Neural cell (in vitro differentiated cells): Measurements from ENCODE around the gene PRPSAP1. TPM values are rescaled to one million over a fixed set of nuclear protein-coding genes. Genes with fewer than 3 reads are reported as not detected.
A peak's percentile ranks its signal among the peaks of the same experiment; 100 is the strongest.

Source experiments
- H2AFZ ChIP-seq: fragments of 200-600, 300-800 bp; sonication (generic), shearing (Covaris generic); 2 replicates; pipeline ENCODE4 v1.6.0; 2014; ENCODE audit warnings: low read depth, mild to moderate bottlenecking, antibody characterized with exemption, low read length, moderate library complexity
- H3F3A ChIP-seq: fragments of 200-600 bp; shearing (Covaris generic); 2 replicates; pipeline ENCODE4 v1.6.1; 2016; ENCODE audit warnings: mild to moderate bottlenecking, moderate library complexity, mixed read lengths, antibody characterized with exemption, low read length; ENCODE audit not compliant: insufficient read depth, poor library complexity, severe bottlenecking
- H3K27ac ChIP-seq: fragments of 200-600, 300-800 bp; sonication (generic), shearing (Covaris generic); 2 replicates; pipeline ENCODE4 v1.5.1; 2014; ENCODE audit warnings: mild to moderate bottlenecking, low read length, moderate library complexity
- H3K27me3 ChIP-seq: fragments of 300-800, 200-600 bp; sonication (generic), shearing (Covaris generic); 2 replicates; pipeline ENCODE4 v1.6.0; 2014; ENCODE audit warnings: mild to moderate bottlenecking, low read depth, low read length, moderate library complexity; ENCODE audit not compliant: insufficient read depth
- H3K36me3 ChIP-seq: fragments of 300-800, 200-600 bp; sonication (generic), shearing (Covaris generic); 2 replicates; pipeline ENCODE4 v1.5.1; 2014; ENCODE audit warnings: mild to moderate bottlenecking, antibody characterized with exemption, low read length, moderate library complexity; ENCODE audit not compliant: insufficient read depth
- H3K4me2 ChIP-seq: fragments of 300-800, 200-600 bp; sonication (generic), shearing (Covaris generic); 2 replicates; pipeline ENCODE4 v1.6.0; 2014; ENCODE audit warnings: mild to moderate bottlenecking, low read length
- H3K4me3 ChIP-seq: fragments of 300-800, 200-600 bp; sonication (generic), shearing (Covaris generic); 2 replicates; pipeline ENCODE4 v1.5.1; 2014; ENCODE audit warnings: mild to moderate bottlenecking, low read length, moderate library complexity
- H3K79me2 ChIP-seq: fragments of 200-600 bp; shearing (Covaris generic); replicated peaks from 2 replicates; pipeline ENCODE4 v1.6.0; 2014; ENCODE audit warnings: mild to moderate bottlenecking, low read length, moderate library complexity; ENCODE audit not compliant: insufficient read depth
- H3K9ac ChIP-seq: fragments of 300-800, 200-600 bp; sonication (generic), shearing (Covaris generic); 2 replicates; pipeline ENCODE4 v1.6.1; 2016; ENCODE audit warnings: mild to moderate bottlenecking, low read length, mixed read lengths
- H3K9me2 ChIP-seq: fragments of 200-600 bp; shearing (Covaris generic); 2 replicates; pipeline ENCODE4 v1.6.1; 2016; ENCODE audit warnings: mild to moderate bottlenecking, low read length, mixed read lengths; ENCODE audit not compliant: insufficient read depth
- H3K9me3 ChIP-seq: fragments of 200-600, 300-800 bp; sonication (generic), shearing (Covaris generic); 2 replicates; pipeline ENCODE4 v1.6.1; 2016; ENCODE audit warnings: mild to moderate bottlenecking, mixed run types, low read length, moderate library complexity, mixed read lengths
- H4K20me1 ChIP-seq: fragments of 200-600 bp; shearing (Covaris generic); 2 replicates; pipeline ENCODE4 v1.6.1; 2016; ENCODE audit warnings: mild to moderate bottlenecking, mixed run types; ENCODE audit not compliant: insufficient read depth
- CTCF ChIP-seq: fragments of 450-650 bp; IDR thresholded peaks from 2 replicates; pipeline ENCODE4 v1.5.1; 2014; ENCODE audit warnings: antibody characterized with exemption, mild to moderate bottlenecking, moderate library complexity; ENCODE audit not compliant: poor library complexity, severe bottlenecking
- EP300 ChIP-seq: fragments of 450-650 bp; conservative IDR thresholded peaks from 2 replicates; pipeline ENCODE4 v1.6.1; 2014; ENCODE audit warnings: antibody characterized with exemption, mild to moderate bottlenecking, moderate library complexity; ENCODE audit not compliant: poor library complexity, severe bottlenecking
- EZH2 ChIP-seq: fragments of 200-600, 300-800 bp; shearing (Covaris generic), sonication (generic); IDR thresholded peaks from 2 replicates; pipeline ENCODE4 v1.6.1; 2014; ENCODE audit warnings: antibody characterized with exemption, low read length, borderline replicate concordance, mild to moderate bottlenecking; ENCODE audit not compliant: insufficient read depth, poor library complexity, severe bottlenecking
- MXI1 ChIP-seq: fragments of 450-650 bp; conservative IDR thresholded peaks from 2 replicates; pipeline ENCODE4 v1.6.1; 2014; ENCODE audit warnings: antibody characterized with exemption, mild to moderate bottlenecking; ENCODE audit not compliant: poor library complexity, severe bottlenecking
- RAD21 ChIP-seq: fragments of 450-650 bp; conservative IDR thresholded peaks from 2 replicates; pipeline ENCODE4 v1.6.1; 2014; ENCODE audit warnings: antibody characterized with exemption, mild to moderate bottlenecking, moderate library complexity
- REST ChIP-seq: IDR thresholded peaks from 2 replicates; pipeline ENCODE4 v1.6.1; 2012; ENCODE audit warnings: borderline replicate concordance
- SMC3 ChIP-seq: fragments of 450-650 bp; conservative IDR thresholded peaks from 2 replicates; pipeline ENCODE4 v1.6.1; 2014; ENCODE audit warnings: antibody characterized with exemption, mild to moderate bottlenecking, moderate library complexity; ENCODE audit not compliant: poor library complexity
- polyA plus RNA-seq: library from polyadenylated mRNA; depleted of rRNA; stranded (reverse); fragments of >200 nt; gene quantifications from 2 replicates; pipeline ENCODE4 v1.2.3, GENCODE V29; 2014

The PRPSAP1 gene
- polyA plus RNA-seq, 1 donor from 2014 or later = 73.8 TPM

- Histone ChIP-seq H3K4me2 (peak within 1 kb of the TSS; percentile 48), H3K79me2 (no peaks in the 10 kb centered on the region), H3K9me3 (no peaks in the 10 kb centered on the region), H3K36me3 (no peaks in the 10 kb centered on the region), H2AFZ (no peak within 1 kb of the TSS), H4K20me1 (no peaks in the 10 kb centered on the region), H3K9ac (peak within 1 kb of the TSS; percentile 51), H3F3A (no peaks in the 10 kb centered on the region), H3K27ac (no peak within 1 kb of the TSS), H3K4me3 (peak within 1 kb of the TSS; percentile 73), H3K27me3 (peaks cover 40% of the 10 kb centered on the region), H3K9me2 (no peaks in the 10 kb centered on the region)
- TF ChIP-seq EP300 = no peak
- no peak for TF ChIP-seq CTCF
- TF ChIP-seq MXI1 = peak; percentile 53
- TF ChIP-seq REST = no peak
Measured at GRCh38 chr17:76384222-76384986, 30.7 kb upstream of the PRPSAP1 start, which contains the start of gene SPHK1. Gene SPHK1, plus strand, starts transcription at chr17:76384609. Its CDS starts 1,036 bp downstream, at chr17:76385645.

GRCh38 chr17:76383546-76384221, 30.0 kb upstream of the PRPSAP1 start:
- Histone ChIP-seq H4K20me1 (no peaks in the 10 kb centered on the region), H3K9me2 (no peaks in the 10 kb centered on the region), H3K4me2 (peak overlapping the region; percentile 48), H3K9ac (peak overlapping the region; percentile 51), H3K79me2 (no peaks in the 10 kb centered on the region), H3K36me3 (no peaks in the 10 kb centered on the region), H3K27me3 (peaks cover 40% of the 10 kb centered on the region), H3F3A (no peaks in the 10 kb centered on the region), H3K4me3 (peak overlapping the region; percentile 73), H3K27ac (no peak overlapping the region), H3K9me3 (no peaks in the 10 kb centered on the region), H2AFZ (no peak overlapping the region)
- no peak for TF ChIP-seq EZH2
- peak; percentile 57 for TF ChIP-seq CTCF
- peak; percentile 14 for TF ChIP-seq RAD21
- peak; percentile 40 for TF ChIP-seq EP300
- TF ChIP-seq SMC3 = no peak
